ENCODE data around the gene MAN1B1. TPM values are rescaled to one million over a fixed set of nuclear protein-coding genes. Genes with fewer than 3 reads are reported as not detected.
"Not testable (repeated sequence)": the region's sequence is repeated elsewhere in the genome, so short reads cannot be mapped to it uniquely, and the experiment has no call there.

The MAN1B1 gene
- total RNA-seq, 1 donor from 2014 or later: 41.9 TPM

DNA sequence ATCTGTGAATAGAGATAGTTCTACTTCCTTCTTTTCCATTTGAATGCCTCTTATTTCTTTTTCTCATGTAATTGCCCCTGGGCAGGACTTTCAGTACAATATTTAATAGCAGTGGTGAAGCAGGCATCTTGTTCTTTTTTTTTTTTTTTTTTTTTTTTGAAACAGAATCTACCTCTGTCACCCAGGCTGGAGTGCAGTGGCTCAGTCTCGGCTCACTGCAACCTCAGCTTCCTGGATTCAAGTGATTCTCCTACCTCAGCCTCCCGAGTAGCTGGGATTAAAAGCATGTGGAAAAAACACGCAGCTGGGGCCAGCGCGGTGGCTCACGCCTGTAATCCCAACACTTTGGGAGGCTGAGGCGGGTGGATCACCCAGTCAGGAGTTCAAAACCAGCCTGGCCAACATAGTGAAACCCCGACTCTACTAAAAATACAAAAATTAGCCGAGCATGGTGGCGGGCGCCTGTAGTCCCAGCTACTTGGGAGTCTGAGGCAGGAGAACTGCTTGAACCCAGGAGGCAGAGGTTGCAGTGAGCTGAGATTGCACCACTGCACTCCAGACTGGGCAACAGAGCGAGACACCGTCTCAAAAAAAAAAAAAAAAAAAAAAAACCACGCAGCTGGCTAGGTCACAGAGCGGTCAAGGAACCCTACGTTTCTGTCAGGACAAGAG lies 36.1 kb downstream of the MAN1B1 start:
- intact Hi-C loops (cut with DNase I); H3K9me3 ChIP-seq; ATAC-seq: not testable (repeated sequence)

DNA sequence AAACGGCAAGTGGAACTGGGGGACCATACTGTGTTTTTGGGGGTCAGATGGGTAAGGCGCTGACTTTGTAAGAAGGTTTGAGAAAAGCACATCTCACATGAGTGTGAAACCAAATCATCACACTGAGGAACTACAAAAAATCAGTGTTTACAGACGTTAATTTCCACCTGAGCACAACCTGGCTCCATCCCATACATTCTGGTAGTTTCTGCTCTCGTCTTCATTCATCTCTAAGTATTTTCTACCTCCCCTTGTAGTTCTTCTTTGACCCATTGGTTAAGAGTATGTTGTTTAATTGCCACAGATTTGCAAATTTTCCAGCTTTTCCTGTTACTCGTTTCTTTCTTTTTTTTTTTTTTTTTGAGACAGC lies 36.7 kb downstream of the MAN1B1 start:
- Histone ChIP-seq H3K27me3 (ENCODE audit: low read depth) (no peaks in the 10 kb centered on the region), H3K4me3 (no peak overlapping the region), H3K36me3 (no peaks in the 10 kb centered on the region), H3K9me3 (no peaks in the 10 kb centered on the region), H3K4me1 (peaks cover 23% of the 10 kb centered on the region), H3K27ac (no peak overlapping the region)
- TF ChIP-seq, protein P1, sequence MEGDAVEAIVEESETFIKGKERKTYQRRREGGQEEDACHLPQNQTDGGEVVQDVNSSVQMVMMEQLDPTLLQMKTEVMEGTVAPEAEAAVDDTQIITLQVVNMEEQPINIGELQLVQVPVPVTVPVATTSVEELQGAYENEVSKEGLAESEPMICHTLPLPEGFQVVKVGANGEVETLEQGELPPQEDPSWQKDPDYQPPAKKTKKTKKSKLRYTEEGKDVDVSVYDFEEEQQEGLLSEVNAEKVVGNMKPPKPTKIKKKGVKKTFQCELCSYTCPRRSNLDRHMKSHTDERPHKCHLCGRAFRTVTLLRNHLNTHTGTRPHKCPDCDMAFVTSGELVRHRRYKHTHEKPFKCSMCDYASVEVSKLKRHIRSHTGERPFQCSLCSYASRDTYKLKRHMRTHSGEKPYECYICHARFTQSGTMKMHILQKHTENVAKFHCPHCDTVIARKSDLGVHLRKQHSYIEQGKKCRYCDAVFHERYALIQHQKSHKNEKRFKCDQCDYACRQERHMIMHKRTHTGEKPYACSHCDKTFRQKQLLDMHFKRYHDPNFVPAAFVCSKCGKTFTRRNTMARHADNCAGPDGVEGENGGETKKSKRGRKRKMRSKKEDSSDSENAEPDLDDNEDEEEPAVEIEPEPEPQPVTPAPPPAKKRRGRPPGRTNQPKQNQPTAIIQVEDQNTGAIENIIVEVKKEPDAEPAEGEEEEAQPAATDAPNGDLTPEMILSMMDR (IDR thresholded peaks at IDR 0.05): no peak
- intact Hi-C loops (cut with DNase I): no loop called here
- DNase-seq (no peak), ATAC-seq (no peak)

More for the DNA sequence above, 36.1 kb downstream of the MAN1B1 start:
- not testable (repeated sequence) for H3K36me3 ChIP-seq; H3K4me3 ChIP-seq; DNase-seq; H3K27ac ChIP-seq; H3K27me3 ChIP-seq (ENCODE audit: low read depth)
- peaks cover 18% of the 10 kb centered on the region for H3K4me1 ChIP-seq

DNA sequence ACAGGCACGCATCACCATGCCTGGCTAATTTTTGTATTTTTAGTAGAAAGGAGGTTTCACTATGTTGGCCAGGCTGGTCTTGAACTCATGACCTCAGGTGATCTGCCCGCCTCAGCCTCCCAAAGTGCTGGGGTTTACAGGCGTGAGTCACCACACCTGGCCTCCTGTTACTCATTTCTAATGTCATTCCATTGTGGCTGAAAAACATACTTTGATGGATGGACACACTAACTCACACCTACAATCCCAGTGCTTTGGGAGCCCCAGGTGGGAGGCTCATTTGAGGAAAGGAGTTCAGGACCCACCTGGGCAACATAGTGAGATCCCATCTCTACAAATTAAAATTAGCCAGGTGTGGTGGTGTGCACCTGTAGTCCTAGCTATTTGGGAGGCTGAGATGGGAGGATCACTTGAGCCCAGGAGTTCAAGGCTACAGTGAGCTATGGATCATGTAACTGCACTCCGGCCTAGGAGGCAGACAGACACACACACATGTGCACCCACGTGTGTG lies 37.2 kb downstream of the MAN1B1 start:
- H3K27me3 ChIP-seq (ENCODE audit: low read depth); H3K4me3 ChIP-seq; H3K27ac ChIP-seq; intact Hi-C loops (cut with DNase I); H3K36me3 ChIP-seq; H3K9me3 ChIP-seq; DNase-seq; ATAC-seq: not testable (repeated sequence)
- peaks cover 29% of the 10 kb centered on the region for H3K4me1 ChIP-seq

DNA sequence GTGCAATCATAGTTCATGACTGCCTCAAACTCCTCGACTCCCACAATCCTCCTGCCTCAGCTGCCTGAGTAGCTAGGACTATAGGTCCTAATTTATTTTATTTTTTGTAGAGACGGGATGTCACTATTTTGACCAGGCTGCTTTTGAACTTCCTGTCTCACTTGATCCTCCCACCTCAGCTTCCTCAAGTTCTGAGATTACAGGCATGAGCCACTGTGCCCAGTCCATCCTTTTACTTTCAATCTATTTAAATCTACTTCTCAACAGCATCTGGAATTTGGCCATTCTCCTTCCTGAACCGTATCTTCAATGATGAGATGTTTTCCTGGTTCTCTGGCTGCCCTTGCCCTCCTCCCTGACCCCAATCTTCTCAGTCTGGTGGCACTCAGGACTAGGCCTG lies 40.0 kb downstream of the MAN1B1 start:
- H3K4me1 ChIP-seq: peaks cover 31% of the 10 kb centered on the region
- ATAC-seq (no peak), DNase-seq (no peak)
- no peaks in the 10 kb centered on the region for H3K36me3 ChIP-seq
- intact Hi-C loops (cut with DNase I): no loop called here
- H3K27ac ChIP-seq: peak overlapping the region; percentile 80
- TF ChIP-seq, protein P1 (IDR thresholded peaks at IDR 0.05): no peak
- H3K4me3 ChIP-seq: peak overlapping the region; percentile 80
- H3K27me3 ChIP-seq (ENCODE audit: low read depth): peaks cover 5% of the 10 kb centered on the region
- no peaks in the 10 kb centered on the region for H3K9me3 ChIP-seq

DNA sequence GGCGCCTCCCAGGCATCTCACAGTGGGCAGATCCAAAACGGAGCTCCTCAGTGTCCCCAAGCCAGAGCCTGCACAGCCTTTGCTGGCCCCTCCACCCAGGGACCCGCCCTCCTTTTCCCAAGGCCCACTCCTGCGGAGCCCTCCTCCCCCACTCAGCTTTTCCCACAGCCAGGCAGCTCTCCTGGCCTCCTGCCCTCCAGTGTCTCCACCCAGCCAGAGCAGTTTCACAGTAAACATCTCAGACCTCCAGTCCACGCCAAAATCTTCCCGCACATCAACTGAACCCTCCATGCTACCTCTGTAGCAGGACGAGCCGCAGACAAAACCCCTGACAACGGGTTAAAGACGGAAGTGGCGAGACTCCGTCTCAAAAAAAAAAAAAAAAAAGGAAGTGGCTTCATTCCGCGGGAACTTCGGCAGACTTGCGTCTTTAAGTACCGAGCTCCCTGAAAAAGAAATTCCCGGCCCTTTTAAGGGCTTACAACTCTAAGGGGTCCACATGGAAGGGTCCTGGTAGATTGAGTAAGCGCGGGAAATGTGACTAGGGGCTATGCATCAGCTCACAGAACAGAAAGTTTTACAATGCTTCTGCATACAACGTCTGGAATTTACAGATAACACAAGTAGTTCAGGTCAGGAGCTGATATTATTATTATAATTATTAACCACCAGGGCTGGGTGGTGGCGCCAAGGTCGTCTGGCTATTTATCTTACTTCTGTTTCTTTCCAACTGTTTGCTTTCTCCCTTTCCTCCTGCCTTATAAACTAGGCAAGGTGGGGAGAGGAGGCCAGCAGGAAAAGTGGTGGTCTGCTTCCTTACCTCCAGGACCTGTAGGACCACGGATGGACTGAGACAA lies 40.7 kb downstream of the MAN1B1 start:
- ATAC-seq (peak; percentile 6 to 41), DNase-seq (no peak)
- peak overlapping the region; percentile 80 for H3K4me3 ChIP-seq

DNA sequence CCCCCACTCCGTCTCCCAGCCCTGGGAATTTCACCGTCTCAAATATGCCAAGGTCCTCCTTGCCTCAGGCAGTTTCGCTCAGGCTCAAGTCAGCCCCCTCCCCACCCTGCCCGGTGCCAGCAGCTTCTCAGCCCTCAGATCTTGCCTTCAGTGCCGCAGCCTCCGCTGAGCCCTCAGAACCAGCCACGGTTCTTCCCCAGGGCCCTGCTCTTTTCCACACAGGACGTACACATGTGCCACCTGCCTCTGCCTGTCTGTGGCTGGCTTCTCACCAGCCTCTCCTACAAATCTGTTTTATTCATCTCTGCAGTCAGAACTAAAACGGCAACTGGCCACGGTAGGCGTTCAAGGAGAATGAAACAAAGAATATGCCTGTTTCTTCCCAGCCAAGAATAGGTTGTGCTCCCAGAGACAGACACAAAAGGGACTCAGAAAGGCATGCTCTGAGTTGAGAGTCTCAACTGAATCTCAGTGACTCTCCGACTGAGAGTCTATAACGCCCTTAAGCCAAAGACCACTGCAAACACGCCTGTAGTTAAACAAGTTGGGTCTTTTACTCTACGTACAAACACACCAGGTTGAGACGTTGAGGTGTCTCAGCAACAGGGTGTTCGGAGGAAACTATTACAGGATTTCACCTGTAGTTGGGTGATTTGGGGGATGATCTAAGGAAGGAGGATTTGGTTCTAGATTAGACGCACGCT lies 41.5 kb downstream of the MAN1B1 start:
- no peak for ATAC-seq
- TF ChIP-seq, protein P1 (IDR thresholded peaks at IDR 0.05): no peak
- no peaks in the 10 kb centered on the region for H3K36me3 ChIP-seq
- H3K4me1 ChIP-seq: peaks cover 31% of the 10 kb centered on the region
- intact Hi-C loops (cut with DNase I): no loop called here
- H3K9me3 ChIP-seq: no peaks in the 10 kb centered on the region
- H3K27me3 ChIP-seq (ENCODE audit: low read depth): peaks cover 15% of the 10 kb centered on the region
- H3K4me3 ChIP-seq: peak overlapping the region; percentile 80
- peak overlapping the region; percentile 80 for H3K27ac ChIP-seq
- DNase-seq: no peak

More for the DNA sequence above, 40.7 kb downstream of the MAN1B1 start:
- Histone ChIP-seq H3K27ac (peak overlapping the region; percentile 80), H3K9me3 (no peaks in the 10 kb centered on the region), H3K4me1 (peaks cover 31% of the 10 kb centered on the region), H3K36me3 (no peaks in the 10 kb centered on the region), H3K27me3 (ENCODE audit: low read depth) (peaks cover 8% of the 10 kb centered on the region)
- intact Hi-C loops (cut with DNase I): no loop called here
- TF ChIP-seq, protein P1 (IDR thresholded peaks at IDR 0.05): no peak
